Measurements from ENCODE around the gene UNC119.

UNC119 gene

DNA sequence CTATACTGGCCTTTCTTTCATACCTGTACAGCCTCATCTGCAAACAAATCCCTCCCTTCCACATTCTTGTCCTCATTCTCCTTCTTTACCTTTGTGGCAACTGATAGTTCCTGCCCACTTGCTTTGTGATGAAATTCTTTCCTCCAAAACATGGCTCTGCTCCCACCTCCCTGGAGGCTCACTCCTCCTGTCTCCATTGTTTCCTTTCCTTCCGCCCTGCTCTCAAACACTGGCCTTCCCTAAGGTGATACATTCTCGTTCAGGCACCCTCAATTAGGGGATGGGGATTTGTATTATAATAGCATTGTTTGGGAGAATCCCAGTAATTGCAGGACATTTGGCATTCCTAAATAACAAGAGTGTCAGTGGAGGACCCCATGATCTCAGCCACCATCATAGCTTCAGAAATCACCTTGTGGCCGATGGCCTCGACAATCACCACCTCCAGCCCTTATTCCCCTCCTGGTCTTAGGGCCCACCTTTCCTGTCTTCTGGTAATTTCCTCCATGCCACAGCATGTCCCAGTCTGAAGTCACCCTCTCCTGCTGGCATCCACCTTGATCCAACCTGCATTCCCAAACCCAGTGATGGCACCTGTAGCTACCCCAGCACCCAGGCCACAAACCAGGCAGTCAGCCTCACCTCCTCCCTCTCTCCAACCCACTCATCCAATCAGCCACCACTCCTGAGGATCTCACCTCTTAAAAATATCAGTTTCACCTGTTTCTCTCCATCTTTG, 7.9 kb downstream of the UNC119 start:
- DNase-seq (ENCODE audit: low read depth), result no peak

DNA sequence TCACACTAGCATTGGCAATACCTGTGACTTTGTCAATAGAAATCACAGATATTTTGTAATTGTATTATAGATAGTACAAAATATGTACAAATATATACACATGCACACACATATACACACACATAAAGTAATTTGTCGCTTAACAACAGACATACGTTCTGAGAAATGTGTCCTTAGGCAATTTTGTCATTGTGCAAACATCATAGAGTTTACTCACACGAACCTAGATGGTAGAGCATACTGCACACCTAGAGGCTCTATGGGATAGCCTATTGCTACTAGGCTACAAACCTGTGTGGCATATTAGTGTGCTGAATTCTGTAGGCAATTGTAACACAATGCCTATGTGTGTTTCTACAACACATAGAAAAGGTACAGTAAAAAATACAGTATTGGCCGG, 11.0 kb downstream of the UNC119 start:
- no peak for DNase-seq (ENCODE audit: low read depth)

DNA sequence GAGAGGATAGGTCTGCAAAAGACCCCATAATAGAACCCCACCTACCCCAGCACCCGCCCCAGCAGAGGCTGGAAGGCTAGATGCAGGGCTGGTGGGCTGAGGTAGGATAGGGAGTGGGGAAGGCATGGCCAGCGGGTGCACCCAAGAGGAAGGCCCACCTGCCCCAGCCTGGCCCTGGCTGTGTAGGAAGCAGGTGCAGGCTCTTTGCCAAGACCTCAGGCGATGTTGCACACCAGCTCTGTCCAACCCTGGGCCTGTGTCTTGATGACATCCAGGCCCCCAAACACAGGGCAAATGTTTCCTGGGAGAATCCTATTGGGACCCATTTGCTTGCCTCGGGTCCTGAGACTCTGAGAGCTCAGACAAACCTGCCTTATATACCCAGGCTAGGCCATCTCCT, 12.2 kb downstream of the UNC119 start:
- DNase-seq (ENCODE audit: low read depth), result no peak

DNA sequence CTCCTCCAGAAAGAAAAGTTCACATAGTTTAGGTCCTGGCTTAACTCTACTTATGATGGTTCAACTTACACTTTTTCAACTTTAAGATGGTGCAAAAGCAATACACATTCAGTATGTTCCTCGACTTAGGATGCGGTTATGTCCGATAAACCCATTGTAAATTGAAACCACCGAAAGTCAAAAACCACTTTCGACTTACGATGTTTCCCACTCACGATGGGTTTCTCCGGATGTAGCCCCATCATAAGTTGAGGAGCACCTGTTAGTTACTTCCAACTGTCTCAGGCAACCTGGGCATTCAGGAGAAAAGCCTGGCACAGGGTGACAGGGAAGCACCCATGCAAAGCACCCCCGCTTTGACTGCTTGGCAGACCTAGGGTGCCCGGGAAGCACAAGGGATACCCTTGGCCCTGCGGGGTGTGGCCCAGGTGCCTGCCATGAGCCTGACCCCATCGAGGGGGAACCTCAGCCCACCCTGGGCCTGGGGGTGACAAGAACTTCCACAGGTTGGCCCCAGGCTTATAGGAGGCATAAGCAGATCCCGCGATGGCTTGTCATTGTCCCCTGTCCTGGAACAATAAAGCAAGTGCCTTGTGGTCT, 14.0 kb downstream of the UNC119 start:
- no peak for DNase-seq (ENCODE audit: low read depth)

DNA sequence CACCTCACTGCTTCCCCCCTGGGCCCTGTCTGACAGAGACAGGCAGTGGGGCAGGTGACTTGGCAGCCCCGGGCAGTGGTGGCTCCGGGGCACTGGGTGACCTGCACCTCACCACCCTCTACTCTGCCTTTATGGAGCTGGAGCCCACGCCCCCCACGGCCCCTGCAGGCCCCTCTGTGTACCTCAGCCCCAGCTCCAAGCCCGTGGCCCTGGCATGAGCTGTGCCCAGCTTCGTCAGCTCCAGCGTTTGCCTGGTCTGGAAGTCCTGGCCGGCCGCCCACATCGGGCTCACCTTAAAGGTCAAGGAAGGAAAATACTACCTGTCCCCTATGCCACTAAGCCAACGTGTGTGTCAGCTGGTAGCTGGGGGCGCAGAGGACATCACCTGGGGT, 15.2 kb downstream of the UNC119 start:
- no peak for DNase-seq (ENCODE audit: low read depth)

DNA sequence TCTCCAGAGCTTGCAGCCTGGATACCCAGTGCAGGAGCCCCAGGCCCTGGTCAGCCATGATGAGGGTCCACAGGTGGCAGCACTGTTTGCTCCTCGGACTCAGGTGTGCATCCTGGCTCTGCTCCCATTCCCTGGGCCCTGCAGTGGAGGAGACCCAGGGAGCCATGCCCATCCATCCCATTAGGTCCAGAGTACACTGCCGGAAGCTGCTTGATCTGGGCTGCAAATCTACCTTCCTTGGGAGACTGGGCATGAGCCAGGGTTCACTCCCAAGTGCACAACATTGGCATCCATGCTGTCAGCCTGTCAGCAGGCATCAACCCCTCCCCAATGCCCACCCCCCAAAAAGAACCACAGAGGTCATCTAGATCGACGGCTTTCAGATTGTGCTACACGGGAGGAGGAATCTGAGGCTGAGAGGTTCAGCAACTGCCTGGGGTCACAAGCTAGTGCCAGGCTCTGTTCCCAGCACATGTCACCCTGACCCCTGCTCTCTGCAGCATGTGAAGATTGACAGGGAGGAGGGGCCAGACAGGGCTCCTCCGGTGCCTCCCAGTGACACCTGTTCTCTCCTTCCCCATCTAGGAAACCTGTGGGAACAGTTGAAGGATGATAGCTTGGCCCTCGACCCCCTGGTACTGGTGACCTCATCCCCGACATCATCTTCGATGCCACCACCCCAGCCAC, 15.7 kb downstream of the UNC119 start:
- no peak for DNase-seq (ENCODE audit: low read depth)

DNA sequence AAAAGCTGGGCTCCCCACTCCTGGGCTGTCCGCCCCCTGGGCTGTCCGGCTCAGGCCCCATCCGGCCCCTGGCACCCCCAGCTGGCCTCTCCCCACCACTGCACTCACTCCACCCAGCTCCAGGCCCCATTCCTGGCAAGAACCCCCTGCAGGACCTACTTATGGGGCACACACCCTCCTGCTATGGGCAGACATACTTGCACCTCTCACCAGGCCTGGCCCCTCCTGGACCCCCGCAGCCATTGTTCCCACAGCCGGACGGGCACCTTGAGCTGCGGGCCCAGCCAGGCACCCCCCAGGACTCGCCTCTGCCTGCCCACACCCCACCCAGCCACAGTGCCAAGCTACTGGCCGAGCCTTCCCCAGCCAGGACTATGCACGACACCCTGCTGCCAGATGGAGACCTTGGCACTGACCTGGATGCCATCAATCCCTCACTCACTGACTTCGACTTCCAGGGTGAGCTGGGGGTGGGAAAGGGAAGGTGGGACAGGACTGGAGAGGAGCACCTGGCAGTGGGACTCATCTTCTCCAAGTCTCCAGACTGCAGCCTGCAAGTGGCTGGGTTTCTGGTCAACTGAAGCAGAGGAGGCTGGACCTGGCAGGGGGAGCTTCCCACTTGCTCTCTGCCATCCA, 17.6 kb downstream of the UNC119 start:
- DNase-seq (ENCODE audit: low read depth), result no peak

DNA sequence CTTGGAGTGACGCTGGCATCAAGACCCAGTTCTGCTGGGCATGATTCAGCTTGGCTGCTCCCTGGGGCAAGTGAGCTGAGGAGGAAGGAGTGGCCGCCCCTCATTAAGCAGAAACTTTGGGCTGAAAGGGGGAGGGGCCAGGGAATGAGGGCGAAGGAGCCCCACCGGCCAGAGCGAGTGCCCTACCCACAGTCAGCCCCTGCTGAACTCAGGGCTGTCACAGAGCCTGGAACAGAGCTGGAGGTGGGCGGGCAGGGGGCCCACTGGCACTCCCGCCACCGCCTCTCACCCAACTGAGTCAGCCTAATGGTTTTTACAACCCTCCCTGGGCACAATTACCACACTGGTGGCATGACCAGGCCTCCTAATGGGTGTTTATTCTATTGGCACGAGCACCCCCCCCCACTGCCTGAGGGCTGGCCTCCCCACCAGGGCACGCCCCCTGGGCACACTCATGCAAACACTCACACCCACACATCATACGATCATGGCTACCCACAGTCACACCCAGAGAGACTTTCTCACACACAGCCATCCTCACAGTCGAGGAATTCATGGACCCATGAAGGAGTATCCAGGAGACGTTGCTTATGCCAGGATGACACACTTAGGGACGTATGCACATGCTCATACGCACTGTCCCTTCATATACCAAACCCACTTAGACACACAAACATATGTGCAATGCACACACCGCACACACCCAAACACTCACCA, 19.2 kb downstream of the UNC119 start:
- no peak for DNase-seq (ENCODE audit: low read depth)

DNA sequence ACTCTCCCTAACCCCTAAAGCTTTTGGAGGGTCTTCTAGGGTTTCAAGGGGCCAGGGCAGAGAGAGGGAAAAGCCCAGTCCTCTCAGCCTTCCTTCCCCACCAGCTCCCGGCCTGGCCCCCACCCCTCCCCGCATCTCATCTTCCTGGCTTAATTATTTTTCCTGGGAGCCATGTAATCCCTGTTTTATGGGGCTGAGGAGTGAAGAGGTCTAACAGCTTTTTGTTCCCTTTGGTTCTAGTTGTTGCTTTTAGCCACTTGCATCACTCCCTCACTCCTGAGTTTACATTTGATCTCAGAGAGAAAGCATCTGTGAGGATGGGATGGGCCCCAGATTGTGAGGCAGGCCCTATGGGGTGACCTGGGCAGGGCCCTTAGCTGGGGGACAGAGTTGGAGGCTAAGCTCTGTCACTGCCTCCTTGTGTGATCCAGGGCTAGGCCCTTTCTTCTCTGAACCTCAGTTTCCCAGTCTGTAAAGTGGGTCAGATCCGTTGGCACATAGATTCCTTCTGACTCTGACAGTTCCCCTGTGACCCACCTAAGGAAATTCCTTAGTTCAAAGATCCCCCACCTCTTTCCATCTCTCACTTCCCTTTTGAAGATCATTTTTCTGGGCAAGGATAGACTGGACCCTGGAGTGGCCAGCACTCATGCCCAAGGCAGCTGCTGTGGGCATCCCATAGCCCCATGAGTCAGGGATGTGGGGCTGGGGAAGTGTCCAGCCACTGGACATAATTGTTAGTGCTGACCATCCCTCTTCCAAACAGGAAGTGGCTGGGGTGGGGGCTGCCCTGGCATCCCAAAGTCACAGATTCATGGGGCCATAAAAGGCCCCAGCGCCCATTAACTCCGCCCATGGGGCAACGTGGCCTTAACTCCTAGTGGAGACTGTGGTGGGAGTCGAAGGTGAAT, 20.1 kb downstream of the UNC119 start:
- DNase-seq (ENCODE audit: low read depth), result no peak

DNA sequence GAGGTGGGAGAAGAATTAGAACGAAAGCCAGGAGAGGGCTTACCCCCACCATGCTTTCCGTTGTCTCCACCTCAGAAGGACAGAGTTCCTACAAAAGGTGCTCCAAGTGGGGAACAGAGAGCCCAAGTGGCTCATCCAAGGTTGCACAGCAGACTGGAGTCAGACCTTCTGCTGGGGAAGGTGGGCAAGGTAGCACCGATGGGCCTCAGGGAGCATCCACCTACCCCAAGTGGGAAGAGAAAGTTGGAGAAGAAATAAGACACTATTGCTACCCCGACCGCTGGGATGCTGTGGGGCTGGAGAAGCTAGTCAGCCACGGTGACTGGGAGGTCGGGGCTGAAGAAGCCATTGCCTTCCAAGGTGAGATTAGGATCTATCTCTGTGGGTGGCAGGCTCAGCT, 21.5 kb downstream of the UNC119 start:
- DNase-seq (ENCODE audit: low read depth), result no peak

DNA sequence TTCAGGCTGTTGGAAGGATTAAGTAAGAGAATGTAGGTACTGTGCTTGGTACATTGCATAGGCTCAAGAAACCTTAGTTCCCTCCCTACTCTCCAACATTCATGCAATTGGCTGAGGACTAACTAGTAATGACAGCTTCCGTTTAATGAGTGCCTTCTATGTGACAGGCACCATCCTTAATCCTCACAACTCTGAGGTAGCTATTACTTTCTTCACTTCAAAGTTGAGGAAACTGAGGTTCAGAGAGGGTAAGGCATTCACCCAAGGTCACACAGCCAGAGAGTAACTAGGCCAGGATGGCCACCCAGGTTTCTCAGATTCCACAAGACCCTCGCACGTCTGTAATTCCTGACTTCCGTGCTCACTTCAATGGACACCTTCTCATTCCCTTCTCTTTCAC, 22.2 kb downstream of the UNC119 start:
- no peak for DNase-seq (ENCODE audit: low read depth)

DNA sequence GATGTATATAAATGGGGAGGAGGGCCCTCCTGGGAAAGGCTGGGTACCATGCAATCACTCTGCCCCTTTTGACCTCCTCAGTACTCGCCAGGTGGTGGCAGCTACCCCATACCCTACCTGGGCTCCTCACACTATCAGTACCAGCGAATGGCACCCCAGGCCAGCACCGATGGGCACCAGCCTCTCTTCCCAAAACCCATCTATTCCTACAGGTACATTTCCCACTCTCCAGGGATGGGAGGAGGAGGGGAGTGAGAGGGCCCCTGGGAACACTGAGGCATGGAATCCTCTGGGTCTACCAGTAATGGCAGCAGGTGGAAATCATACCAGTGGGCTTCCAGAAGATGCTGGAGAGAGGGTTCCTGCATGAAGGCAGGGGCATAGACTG, 23.4 kb downstream of the UNC119 start:
- no peak for DNase-seq (ENCODE audit: low read depth)

DNA sequence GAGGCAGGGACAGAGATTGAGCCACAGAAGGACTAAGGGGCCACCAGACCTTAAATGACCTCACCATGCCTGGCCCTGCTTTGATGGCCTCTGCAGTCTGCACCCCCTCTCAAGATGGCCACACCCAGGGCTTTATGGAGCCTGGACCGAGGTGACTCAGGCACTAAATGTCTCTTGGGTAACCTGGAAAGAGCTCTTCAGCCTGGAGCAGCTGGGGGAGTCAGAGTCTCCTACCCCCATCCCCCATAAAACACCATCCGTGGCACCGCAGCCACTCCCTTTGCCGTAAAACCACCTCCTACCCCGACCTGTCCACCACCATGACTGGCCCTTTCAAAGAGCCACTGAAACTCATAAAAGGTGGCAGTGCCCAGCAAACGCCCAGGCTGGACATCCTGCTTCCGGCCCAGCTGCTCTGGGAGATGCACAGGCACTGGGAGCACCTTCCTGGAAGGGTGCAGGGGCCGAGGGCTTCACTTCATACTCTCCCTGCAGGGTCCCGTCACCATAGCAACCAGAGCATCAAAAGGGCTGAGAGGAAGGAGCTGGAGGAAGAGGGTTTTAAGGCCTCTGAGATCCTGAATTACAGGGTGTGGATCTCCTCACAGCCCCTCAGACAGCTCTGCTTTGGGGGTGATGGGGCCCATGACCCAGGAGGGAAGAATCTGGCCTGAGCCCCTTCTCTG, 24.0 kb downstream of the UNC119 start:
- no peak for DNase-seq (ENCODE audit: low read depth)

DNA sequence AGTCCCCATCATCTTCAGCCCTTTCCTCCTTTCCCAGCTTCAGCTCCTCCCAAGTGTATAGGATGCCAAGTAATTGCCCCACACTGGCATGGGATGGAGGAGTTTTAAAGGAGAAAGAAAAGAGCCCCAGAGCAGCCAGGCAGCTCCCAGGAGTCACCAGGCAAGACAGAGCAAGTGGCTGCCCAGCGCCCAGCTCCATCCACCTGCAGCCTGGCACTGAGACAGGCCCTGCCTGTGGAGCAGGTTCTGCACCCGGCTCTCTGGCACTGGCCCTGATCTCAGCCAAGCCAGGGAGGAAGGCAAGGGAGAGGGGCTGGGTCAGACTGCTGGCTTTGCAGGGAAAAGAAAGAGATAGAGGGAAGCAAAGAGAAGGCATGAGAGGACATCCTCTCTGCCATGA, 24.6 kb downstream of the UNC119 start:
- no peak for DNase-seq (ENCODE audit: low read depth)

DNA sequence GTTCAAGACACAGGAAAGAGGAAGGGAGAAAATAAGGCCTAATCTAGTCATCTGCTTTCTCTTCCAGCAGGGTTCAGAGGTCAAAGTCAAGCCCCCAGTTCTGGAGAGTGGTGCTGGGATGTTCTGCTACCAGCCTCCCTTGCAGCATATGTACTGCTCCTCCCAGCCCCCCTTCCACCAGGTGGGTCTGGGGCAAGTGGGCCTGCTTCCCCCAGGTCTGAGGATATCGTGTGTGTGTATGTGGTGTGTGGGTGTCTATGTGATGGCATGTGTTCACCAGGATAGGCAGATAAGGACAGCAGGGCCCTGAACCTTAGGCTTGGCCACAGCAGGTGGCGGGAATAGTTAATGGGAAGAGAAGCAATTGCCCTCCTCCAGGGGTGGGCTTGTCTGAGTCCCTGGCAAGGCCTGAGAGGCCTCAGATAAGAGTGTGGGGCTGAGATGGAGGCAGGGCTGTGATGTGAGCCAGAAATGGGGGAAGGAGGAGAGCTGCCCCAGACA, 25.2 kb downstream of the UNC119 start:
- DNase-seq (ENCODE audit: low read depth), result no peak

DNA sequence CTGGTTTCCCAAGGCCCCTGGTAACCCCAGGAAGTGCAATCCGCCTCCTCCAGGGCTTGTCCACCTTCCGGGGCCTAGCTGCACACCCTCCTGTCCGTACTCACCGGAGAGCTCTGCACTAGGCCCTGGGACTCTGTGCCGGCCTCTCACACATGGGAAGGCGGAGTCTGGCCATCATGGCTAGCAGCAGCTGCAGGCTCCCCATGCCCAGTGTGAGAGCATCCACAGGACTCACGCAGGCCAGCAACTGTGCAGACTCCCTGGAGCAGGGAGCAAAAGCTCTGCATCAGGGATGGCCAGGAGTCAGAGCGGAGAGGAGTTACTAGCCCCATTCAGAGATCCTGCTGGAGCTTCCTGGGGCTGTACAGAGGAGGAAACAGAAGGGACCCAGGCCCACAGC, 26.0 kb downstream of the UNC119 start:
- no peak for DNase-seq (ENCODE audit: low read depth)

DNA sequence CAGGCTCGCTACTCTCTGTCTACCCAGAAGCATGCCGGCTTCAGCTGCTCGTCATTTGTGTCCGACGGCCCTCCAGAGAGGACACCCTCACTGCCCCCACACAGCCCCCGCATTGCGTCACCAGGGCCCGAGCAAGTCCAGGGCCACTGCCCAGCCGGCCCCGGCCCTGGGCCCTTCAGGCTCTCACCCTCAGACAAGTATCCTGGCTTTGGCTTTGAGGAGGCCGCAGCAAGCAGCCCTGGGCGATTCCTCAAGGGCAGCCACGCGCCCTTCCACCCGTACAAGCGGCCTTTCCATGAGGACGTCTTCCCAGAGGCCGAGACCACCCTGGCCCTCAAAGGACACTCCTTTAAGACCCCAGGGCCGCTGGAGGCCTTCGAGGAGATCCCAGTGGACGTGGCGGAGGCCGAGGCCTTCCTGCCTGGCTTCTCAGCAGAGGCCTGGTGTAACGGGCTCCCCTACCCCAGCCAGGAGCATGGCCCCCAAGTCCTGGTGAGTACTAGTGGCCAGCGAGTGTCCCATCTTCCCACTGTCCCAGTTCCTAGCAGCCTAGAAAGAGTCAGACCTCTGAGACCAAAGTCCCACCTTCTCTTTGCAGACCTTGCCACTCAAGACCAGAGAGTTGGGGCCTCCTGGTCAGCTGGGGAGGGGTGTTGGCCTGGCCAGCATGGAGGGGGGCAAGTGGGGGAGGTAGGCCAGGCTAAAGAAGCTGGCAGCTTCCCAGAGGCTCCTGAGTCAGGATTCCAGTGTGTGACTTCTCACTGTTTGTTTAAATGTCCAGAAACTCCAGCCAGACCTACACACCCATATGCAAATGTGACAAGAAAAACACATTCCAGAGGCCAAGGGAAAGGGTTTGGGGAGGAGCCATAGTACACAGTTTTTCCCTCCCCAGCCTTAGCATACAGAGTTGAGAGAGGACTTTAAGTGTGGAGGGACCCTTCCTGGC, 27.7 kb downstream of the UNC119 start:
- DNase-seq (ENCODE audit: low read depth), result no peak

DNA sequence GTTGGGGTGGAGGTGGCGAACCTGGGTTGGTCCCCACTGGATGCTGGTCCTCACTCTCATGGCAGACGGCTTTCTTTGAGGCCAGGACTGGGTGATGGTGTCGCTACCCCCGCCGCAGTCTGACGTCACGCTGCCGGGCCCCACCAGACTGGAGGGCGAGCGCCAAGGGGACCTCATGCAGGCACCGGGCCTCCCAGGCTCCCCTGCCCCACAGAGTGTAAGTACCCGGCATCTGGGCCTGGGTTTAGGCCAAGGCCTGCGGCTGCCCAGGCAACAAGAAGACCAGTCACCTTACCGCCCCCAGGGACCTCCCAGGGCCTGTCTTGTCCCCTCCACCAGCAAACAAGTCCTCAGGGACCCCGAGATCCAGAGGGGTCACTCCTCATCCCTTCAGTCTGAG, 28.5 kb downstream of the UNC119 start:
- no peak for DNase-seq (ENCODE audit: low read depth)

DNA sequence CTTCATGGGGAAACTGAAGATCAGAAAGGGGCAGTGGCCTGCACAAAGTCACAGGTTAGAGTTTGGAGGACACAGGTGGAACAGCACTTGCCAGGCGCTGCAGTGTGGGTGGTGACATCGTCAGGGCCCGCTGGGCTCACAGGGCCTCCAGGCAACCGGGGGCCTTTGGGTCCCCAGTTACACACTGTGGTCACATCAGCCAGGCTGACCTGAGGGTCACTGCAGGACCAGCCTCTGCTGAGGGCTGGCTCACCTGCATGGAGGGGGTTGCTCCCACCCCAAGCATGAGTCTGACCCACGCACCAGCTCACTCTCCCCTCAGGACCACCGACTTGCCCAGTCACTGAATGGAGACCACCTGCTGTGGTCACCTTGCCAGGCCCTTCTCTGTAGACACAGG, 29.2 kb downstream of the UNC119 start:
- no peak for DNase-seq (ENCODE audit: low read depth)
